Body of pancreas (tissue), 4 donors: Measurements from ENCODE around the gene LRRN4. TPM values are rescaled to one million over a fixed set of nuclear protein-coding genes. Genes with fewer than 3 reads are reported as not detected.

Experiments
- ATAC-seq: fragments of 150-250 bp; one replicate; pipeline ENCODE4 v1.9.1; 2016
- DNase-seq, 4 donors: peaks; one replicate each; pipeline ENCODE4 v3.0.0-alpha.2; 2019
- H3K27ac ChIP-seq, 4 donors: fragments of 200-600 bp; sonication (generic); 1 replicate in 3 of 4; 2 replicates in 1 of 4; pipeline versions ENCODE4 v1.5.1 to v1.6.1; 2016 to 2019; ENCODE audit warnings: mild to moderate bottlenecking in 1 of 4, mixed read lengths in 1 of 4, moderate library complexity in 1 of 4
- H3K27me3 ChIP-seq, 2 donors: fragments of 200-600 bp; sonication (generic); one replicate each; pipeline ENCODE4 v1.6.0; 2016; ENCODE audit warnings: mild to moderate bottlenecking in 1 of 2
- H3K36me3 ChIP-seq, 2 donors: fragments of 200-600 bp; sonication (generic); replicated peaks in 1 of 2; 2 replicates each; pipeline ENCODE4 v1.5.1; 2016; ENCODE audit warnings: low read depth in 2 of 2; ENCODE audit not compliant: insufficient read depth in 1 of 2
- H3K4me1 ChIP-seq: fragments of 200-600 bp; sonication (generic); one replicate; pipeline ENCODE4 v1.6.0; 2016
- H3K4me3 ChIP-seq, 2 donors: fragments of 200-600 bp; sonication (generic); 1 replicate in 1 of 2; 2 replicates in 1 of 2; pipeline ENCODE4 v1.5.1; 2016 to 2019
- H3K9me3 ChIP-seq, 3 donors: fragments of 200-600 bp; sonication (generic); 1 replicate in 2 of 3; 2 replicates in 1 of 3; pipeline ENCODE4 v1.5.1; 2016
- POLR2A ChIP-seq, 3 donors: fragments of 450-650 bp; IDR thresholded peaks; one replicate each; pipeline ENCODE4 v1.6.1; 2016; ENCODE audit warnings: antibody characterized with exemption in 3 of 3, mild to moderate bottlenecking in 2 of 3
- WGBS, 2 donors: methylation state at CpG; one replicate each; pipeline ENCODE4 v1.1.5; 2017; 5-methylcytosine and 5-hydroxymethylcytosine counted together
- intact Hi-C: fragments of 100-400 bp; cut with DNase I; formaldehyde crosslinking; loops from one replicate; pipeline ENCODE4 v1.15.1; 2023
- total RNA-seq, 2 donors: library from RNA; depleted of rRNA; stranded (reverse); fragments of >200 nt; gene quantifications; one replicate each; pipeline ENCODE4 v1.1.0, GENCODE V29; 2016
- TF ChIP-seq, protein P1 (sequence below), 7 experiments: fragments of 450-650 bp in 4 of 7; fragments of 200-600 bp in 3 of 7; sonication (generic) in 3 of 7; IDR thresholded peaks; one replicate each; pipeline ENCODE4 v1.5.1; 2016 to 2019; ENCODE audit warnings: antibody characterized with exemption in 7 of 7

Gene LRRN4
- total RNA-seq, 2 donors from 2014 or later, result 10.9 to 11.2 TPM

DNA sequence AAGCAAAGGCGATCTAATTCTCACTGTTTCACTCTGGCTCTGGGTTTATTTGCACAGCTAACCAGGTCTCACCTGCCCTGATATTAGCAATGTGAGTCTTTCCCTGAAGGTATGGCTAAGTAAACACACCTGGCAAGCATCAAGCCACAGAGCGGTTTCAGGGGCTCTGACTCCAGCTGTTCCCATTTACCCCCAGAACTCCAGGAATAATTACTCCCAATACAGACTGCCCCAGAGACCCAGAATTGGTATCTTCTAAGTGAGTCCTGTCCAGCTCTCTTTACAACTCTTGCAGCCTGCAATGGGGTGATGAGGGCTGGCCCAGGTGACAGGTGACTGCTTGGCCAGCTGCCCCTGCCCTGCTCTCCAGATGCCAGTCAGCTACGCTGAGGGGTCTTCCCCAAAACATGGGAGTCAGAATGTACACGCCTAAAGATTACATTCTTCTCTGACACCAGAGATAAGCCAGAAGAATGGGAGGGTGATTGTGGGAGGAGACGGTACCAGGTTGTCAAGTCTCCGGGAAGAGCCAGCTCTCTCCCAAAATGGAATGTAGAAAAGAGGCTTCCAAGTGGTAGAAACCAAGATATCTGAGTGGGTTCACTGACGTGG is 4.9 kb upstream of the LRRN4 start:
- no peak for TF ChIP-seq POLR2A (IDR thresholded peaks at IDR 0.05)
- TF ChIP-seq, protein P1, sequence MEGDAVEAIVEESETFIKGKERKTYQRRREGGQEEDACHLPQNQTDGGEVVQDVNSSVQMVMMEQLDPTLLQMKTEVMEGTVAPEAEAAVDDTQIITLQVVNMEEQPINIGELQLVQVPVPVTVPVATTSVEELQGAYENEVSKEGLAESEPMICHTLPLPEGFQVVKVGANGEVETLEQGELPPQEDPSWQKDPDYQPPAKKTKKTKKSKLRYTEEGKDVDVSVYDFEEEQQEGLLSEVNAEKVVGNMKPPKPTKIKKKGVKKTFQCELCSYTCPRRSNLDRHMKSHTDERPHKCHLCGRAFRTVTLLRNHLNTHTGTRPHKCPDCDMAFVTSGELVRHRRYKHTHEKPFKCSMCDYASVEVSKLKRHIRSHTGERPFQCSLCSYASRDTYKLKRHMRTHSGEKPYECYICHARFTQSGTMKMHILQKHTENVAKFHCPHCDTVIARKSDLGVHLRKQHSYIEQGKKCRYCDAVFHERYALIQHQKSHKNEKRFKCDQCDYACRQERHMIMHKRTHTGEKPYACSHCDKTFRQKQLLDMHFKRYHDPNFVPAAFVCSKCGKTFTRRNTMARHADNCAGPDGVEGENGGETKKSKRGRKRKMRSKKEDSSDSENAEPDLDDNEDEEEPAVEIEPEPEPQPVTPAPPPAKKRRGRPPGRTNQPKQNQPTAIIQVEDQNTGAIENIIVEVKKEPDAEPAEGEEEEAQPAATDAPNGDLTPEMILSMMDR (IDR thresholded peaks at IDR 0.05), result no peak
- peak; percentile 50 for ATAC-seq
- WGBS, 2 donors, result 9 to 11% methylated on average over 7 of the region's 7 CpGs

DNA sequence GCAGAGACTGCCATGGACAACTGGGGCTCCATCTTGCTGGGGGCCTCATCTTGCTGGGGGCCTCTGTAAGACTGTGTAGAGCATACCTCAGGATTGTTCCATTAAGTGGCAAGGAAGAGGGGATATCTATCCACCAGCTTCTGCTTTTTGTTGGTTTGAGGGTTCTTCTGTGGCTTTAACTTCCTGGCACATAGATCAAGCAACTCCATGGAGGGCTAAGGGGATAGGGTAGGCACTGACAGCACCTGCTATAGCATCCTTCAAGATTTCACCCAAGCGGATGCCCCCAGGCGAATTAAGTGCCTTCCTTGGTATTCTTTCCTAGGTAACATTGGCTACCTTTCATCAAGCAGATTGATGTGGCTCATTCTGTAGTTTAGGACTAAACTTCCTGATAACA is 3.8 kb upstream of the LRRN4 start:
- no peaks in the 10 kb centered on the region for H3K9me3 ChIP-seq
- no peak overlapping the region for H3K4me3 ChIP-seq
- H3K4me1 ChIP-seq, result peaks cover 35% of the 10 kb centered on the region
- H3K27me3 ChIP-seq, result no peaks in the 10 kb centered on the region
- 68 to 95% methylated on average over 2 of the region's 2 CpGs for WGBS, 2 donors
- TF ChIP-seq, protein P1 (IDR thresholded peaks at IDR 0.05), result no peak
- no peak for TF ChIP-seq POLR2A (IDR thresholded peaks at IDR 0.05)
- intact Hi-C loops, result no loop called here
- no peaks in the 10 kb centered on the region for H3K36me3 ChIP-seq
- no peak for DNase-seq
- H3K27ac ChIP-seq, result peak overlapping the region in 1 of 4 donors; percentile 45
- ATAC-seq, result no peak

More for the DNA sequence above, 4.9 kb upstream of the LRRN4 start:
- DNase-seq, result peak in 2 of 4 donors; percentile 28 to 42
- H3K36me3 ChIP-seq, result no peaks in the 10 kb centered on the region
- H3K27me3 ChIP-seq, result no peaks in the 10 kb centered on the region
- H3K9me3 ChIP-seq, result no peaks in the 10 kb centered on the region
- peaks cover 35% of the 10 kb centered on the region for H3K4me1 ChIP-seq
- peak overlapping the region in 3 of 4 donors; percentile 33 to 53 (median 45) for H3K27ac ChIP-seq
- no peak overlapping the region for H3K4me3 ChIP-seq
- intact Hi-C loops, result no loop called here

DNA sequence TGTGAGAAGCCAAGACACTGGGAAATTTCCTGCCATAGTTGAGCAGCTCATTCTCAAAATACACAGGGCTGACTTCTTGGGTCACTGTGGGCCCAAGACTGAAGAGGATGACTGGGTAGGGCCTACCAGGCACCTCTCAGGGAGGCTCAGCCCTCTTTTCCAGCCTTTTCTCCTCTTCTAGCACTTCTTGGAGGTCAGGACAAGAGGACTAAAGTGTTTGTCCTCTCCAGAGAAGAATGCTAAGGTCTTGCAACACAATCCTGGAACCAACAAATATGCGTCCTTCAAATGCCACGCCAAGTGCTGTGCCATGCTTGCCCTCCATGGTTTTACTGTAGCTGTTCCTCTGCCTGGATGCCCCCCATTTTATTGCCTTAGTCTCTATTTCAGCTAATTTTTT is 3.3 kb upstream of the LRRN4 start:
- DNase-seq (no peak), ATAC-seq (no peak)
- no peak overlapping the region for H3K4me3 ChIP-seq
- WGBS, 2 donors, result 93 to 94% methylated on average over 2 of the region's 2 CpGs
- no peaks in the 10 kb centered on the region for H3K9me3 ChIP-seq
- no peaks in the 10 kb centered on the region for H3K36me3 ChIP-seq
- TF ChIP-seq, protein P1 (IDR thresholded peaks at IDR 0.05), result no peak
- no peak for TF ChIP-seq POLR2A (IDR thresholded peaks at IDR 0.05)
- no peaks in the 10 kb centered on the region for H3K27me3 ChIP-seq
- peaks cover 40% of the 10 kb centered on the region for H3K4me1 ChIP-seq
- intact Hi-C loops, result no loop called here
- H3K27ac ChIP-seq, result no peak overlapping the region

DNA sequence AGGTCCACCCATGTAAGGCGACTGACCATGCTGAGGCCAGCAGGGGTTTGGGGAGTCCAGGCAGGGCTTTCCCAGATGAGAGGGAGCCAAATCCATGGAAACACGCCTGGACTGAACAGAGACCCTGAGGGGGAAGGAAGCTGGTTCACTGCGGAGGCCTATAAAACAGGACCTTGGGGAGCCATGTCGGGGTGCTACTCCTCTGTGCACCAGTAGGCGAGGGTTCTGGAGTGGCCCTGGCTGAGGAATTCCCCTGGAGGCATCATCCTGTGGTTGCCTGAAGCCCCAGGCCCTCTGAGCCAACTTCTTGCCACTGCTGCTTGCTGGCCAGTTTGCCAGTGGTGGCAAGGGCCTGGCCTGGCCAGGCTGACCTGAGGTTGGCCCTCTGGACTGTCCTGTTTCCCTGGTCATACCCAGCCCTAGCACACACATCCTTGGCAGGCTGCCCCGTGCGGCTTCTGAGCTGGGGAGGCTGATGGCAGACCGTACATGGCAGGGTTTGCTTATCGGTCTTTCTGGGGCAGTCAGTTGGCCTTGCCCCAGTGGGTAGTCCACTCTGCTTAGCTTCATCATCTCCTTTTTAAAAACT is 2.2 kb upstream of the LRRN4 start:
- TF ChIP-seq, protein P1 (IDR thresholded peaks at IDR 0.05), result no peak
- TF ChIP-seq POLR2A (IDR thresholded peaks at IDR 0.05), result no peak
- Histone ChIP-seq H3K27me3 (no peaks in the 10 kb centered on the region), H3K4me3 (no peak overlapping the region), H3K36me3 (no peaks in the 10 kb centered on the region), H3K27ac (no peak overlapping the region), H3K4me1 (peaks cover 44% of the 10 kb centered on the region), H3K9me3 (no peaks in the 10 kb centered on the region)
- ATAC-seq (no peak), DNase-seq (no peak)
- 88 to 93% methylated on average over 6 to 9 of the region's 9 CpGs for WGBS, 2 donors
- intact Hi-C loops, result no loop called here
